NCI-H1048 (cell line): Measurements from ENCODE around the gene HEPACAM.
A peak's percentile ranks its signal among the peaks of the same experiment; 100 is the strongest.

Source experiments
- DNase-seq: peaks from one replicate; lab custom pipeline; 2025; lab: John Stamatoyannopoulos, UW

Gene HEPACAM

GRCh38 chr11:124884340-124884739 lies 51.5 kb downstream of the HEPACAM start:
- no peak for DNase-seq

- DNase-seq = no peak
These were observed 53.3 kb downstream of the HEPACAM start for GRCh38 chr11:124882339-124883071.

GRCh38 chr11:124880958-124881357 lies 54.9 kb downstream of the HEPACAM start:
- DNase-seq = no peak

- no peak for DNase-seq
These were observed 55.6 kb downstream of the HEPACAM start for GRCh38 chr11:124880290-124880611.

- DNase-seq = no peak
These were observed 56.2 kb downstream of the HEPACAM start for GRCh38 chr11:124879493-124880289.

- no peak for DNase-seq
These were observed 56.9 kb downstream of the HEPACAM start for GRCh38 chr11:124878759-124879492.

- DNase-seq = no peak
These were observed 57.7 kb downstream of the HEPACAM start for GRCh38 chr11:124877910-124878758.

- DNase-seq = no peak
These were observed 58.3 kb downstream of the HEPACAM start for GRCh38 chr11:124877631-124877909.

- no peak for DNase-seq
These were observed 58.8 kb downstream of the HEPACAM start for GRCh38 chr11:124876818-124877630.

- DNase-seq = peak; percentile 53
These were observed 59.7 kb downstream of the HEPACAM start for GRCh38 chr11:124875943-124876817.

GRCh38 chr11:124875401-124875800 lies 60.4 kb downstream of the HEPACAM start:
- no peak for DNase-seq

GRCh38 chr11:124874571-124875255 lies 61.1 kb downstream of the HEPACAM start:
- DNase-seq = no peak

- DNase-seq = no peak
These were observed 61.9 kb downstream of the HEPACAM start for GRCh38 chr11:124873951-124874350.

GRCh38 chr11:124872741-124873140 lies 63.1 kb downstream of the HEPACAM start:
- no peak for DNase-seq

GRCh38 chr11:124872280-124872679 lies 63.6 kb downstream of the HEPACAM start:
- DNase-seq = no peak

GRCh38 chr11:124870430-124870829 lies 65.4 kb downstream of the HEPACAM start:
- no peak for DNase-seq

GRCh38 chr11:124869856-124870387 lies 65.9 kb downstream of the HEPACAM start:
- DNase-seq = no peak

- DNase-seq = no peak
These were observed 66.5 kb downstream of the HEPACAM start for GRCh38 chr11:124869331-124869730.
